GM19351 (cell line): ENCODE results near the gene VSTM2B.

ENCODE experiments used
- ATAC-seq: cut with Tn5 transposase; IDR thresholded peaks from one replicate; pipeline ENCODE4 v1.9.1; 2021; ENCODE audit warnings: mild to moderate bottlenecking, moderate library complexity; ENCODE audit not compliant: unreplicated experiment

Gene VSTM2B

GRCh38 chr19:29529646-29530539 lies 4.1 kb downstream of the VSTM2B start:
- no peak for ATAC-seq

DNA sequence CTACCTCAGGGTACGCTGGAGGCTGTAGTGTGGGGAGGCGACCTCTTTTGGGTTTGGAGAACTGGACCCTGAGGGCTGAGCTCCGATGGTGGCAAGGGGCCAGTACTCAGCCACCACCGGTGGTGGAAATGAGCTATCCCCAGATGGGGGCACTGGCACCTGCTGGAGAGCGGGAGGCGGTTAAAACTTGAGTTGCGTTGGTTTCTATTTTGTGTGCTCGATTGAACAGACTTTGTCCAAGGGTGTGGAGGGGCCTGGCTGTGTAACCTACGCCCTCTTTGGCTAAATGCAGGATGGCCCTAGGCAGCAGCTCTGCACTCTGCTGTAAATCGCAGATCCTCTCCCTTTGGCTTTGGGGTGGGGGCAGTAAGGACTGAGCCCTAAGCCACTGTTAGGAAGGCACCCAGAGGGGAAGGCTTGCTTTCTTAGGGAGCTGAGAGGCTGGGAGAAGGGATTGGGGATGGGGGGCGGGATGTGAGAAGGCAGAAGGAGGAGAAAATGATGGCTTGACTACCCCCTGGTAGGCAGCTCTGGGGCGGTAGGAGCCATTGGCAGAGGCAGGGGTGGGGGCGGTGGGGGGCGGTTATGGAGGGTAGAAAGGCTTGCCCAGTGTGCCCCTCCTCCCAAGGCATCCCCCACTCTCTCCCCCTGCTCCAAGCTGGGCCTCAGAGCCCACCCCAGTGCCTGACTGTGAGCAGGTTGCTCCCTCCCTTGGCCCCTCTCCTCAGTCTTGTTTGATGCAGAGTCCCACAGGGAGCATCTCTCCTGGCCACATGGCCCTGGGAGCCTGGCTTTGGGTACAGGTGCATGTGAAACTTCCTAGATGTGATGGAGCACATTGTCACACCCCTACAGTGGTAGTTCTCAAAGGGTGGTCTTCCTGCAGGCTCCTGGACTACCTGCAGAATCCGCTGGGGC lies 5.0 kb downstream of the VSTM2B start:
- ATAC-seq, result no peak

DNA sequence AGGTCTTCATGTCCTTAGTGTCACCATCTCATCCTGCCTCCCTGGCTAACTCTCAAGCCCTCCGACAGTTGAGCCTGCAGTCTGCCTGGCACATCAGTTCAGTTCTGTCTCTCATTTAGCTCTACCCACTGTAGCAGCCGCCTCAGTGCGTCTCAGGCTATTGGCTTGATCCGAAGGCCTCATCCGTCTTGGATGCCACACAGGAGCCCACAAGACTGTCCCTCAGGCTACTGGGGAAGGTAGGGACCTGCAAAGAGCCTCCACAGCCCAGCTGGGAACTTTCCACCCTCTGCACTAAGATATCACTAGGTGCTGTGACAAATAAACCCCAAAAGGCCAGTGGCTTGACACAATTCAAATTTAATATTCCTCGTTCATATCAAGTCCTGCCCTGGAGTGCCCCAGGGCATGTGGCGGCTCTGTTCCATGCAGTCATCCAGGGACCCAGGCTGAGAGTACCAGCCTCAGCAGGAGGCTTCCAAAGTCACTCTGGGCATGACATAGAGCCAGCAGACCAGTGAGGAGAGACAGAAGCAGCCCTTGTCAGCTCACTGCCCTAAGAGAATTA lies 5.7 kb downstream of the VSTM2B start:
- ATAC-seq, result no peak

DNA sequence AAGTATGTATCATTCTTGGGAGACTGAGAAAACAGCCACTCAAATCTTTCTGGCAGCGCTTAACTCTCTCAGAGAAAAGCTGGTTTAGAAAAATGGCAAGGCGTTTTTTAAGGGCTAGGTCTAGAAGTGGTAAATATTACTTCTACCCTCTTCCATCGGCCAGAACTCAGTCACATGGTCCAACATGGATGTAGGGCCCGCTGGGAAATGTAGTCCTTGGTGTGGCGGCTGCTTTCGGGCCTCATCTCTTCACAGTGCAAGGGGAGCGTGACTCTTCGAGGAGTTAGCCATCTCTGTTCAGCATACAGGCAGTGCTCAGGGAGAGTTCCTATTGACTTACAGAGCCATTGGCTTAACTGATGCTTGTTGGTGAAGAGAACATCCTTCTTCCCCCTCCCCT lies 6.3 kb downstream of the VSTM2B start:
- ATAC-seq, result no peak

DNA sequence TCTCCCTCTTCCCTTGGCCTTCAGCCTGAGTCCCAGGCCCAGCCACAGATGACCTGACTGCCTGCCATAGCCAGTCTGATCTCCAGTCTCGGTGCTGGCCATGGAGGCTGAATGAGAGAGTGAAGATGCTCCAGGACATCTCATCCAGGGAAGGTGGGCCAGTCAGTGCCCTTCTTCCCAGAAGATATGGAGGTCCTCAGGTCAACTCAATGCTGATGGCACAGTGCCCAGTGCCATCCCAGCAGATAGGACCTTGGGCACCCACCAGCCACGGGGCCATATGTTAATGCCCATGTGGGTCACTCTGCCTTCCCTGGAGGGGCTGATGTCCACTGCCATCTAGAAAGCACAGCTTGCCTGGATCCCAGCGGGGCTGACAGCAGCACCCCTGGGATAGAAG lies 7.2 kb downstream of the VSTM2B start:
- no peak for ATAC-seq

GRCh38 chr19:29533578-29534544 lies 8.1 kb downstream of the VSTM2B start:
- no peak for ATAC-seq

- ATAC-seq, result no peak
Measured at GRCh38 chr19:29535214-29535831, 9.5 kb downstream of the VSTM2B start.

DNA sequence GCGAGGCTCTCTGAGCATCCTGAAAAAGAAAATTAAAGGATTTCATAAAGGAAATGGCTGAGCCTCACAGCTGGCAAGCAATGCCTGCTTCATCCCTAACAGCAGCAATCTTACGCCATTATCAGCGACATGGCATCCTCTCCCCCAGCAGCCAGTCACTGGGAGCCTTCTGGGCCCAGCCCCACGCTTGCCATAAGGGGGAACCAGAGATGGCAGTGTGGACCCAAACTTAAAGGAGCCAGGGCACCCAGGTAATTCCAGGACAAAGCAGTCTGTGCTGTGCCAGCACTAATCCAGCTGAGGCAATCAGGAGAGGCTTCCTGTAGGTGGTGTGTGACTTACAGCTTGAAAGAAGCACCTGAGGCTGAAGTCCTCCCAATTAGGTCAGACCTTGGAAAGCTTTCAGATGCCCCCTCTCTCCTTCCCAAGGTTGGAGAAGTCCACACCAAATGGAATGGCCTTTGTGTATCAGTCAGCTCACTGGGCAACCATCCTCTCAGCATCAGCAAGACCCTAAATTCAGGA lies 10.3 kb downstream of the VSTM2B start:
- ATAC-seq, result no peak

DNA sequence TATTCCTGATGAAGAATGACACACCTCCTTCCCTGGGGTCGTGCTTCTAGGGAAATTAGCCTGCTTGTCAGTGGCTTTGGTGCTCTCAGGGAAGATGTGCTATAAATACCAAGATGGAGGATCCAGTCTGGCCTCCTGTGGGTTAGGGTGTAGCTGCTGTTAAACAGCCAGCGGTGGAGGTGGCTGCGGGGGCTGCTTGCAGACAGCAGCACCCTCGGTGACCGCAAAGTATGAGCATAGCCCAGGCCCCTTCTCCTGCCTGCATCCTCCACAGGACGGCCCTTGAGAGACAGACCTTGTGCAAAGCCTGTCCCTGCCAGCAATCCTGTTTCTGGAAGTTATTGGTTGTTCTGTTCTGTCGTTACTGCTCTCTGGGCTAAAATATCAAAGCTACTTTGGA lies 11.4 kb downstream of the VSTM2B start:
- ATAC-seq, result no peak

- ATAC-seq, result no peak
Measured at GRCh38 chr19:29537601-29538000, 11.8 kb downstream of the VSTM2B start.

DNA sequence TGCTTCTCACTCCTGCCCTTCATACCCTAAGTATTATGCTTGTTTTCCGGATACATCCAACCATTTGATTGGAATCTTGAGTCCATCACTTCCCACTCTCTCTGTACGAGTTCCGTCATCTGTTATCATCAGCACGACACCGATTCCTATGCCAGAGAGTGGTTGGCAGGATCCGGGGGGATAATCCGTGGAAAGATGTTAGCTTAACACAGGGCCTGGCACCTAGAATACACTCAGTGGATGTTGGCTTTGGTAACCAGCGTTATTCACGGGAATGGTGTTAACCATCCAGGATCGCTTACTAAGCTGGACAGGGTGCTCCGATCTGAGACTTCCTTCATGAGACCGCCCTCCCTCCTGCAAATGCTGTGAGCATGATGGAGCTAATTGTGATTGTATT lies 12.4 kb downstream of the VSTM2B start:
- no peak for ATAC-seq

DNA sequence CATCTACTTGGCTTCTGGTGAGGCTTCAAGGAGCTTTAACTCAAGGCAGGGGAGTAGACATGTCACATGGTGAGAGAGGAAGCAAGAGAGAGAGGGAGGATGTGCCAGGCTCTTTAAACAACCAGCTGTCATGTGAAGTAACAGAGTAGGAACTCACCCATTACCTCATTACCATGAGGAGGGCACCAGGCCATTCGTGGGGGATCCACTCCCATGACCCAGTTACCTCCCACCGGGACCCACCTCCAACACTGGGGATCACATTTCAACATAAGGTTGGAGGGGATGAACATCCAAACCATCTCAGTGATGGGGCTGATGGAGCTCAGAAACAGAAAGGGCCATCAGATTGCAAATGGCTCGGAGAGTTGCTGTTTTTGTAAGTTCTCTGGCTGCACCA lies 12.9 kb downstream of the VSTM2B start:
- ATAC-seq, result no peak

- ATAC-seq, result no peak
Measured at GRCh38 chr19:29539131-29539530, 13.3 kb downstream of the VSTM2B start.

DNA sequence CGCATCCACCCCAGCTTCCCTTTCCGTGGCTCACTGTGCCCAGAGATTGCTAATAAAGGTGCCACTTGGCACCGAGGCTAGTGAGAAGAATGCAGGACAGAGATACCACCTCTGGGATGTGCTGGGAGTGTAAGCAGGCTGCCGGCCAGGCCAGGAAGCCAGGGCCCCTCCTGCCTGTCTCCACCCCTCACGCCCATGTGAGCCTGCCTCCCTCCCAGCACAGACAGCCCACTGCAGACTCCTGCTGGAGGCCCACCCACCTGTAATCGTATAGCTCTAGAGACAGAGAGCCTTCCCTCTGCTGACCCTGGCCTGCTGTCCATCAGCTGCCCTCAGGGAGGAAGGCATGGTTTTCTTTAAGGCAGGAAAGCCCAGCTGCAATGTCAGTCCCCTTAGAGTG lies 13.9 kb downstream of the VSTM2B start:
- ATAC-seq, result no peak

- ATAC-seq, result no peak
Measured at GRCh38 chr19:29540114-29540513, 14.3 kb downstream of the VSTM2B start.

DNA sequence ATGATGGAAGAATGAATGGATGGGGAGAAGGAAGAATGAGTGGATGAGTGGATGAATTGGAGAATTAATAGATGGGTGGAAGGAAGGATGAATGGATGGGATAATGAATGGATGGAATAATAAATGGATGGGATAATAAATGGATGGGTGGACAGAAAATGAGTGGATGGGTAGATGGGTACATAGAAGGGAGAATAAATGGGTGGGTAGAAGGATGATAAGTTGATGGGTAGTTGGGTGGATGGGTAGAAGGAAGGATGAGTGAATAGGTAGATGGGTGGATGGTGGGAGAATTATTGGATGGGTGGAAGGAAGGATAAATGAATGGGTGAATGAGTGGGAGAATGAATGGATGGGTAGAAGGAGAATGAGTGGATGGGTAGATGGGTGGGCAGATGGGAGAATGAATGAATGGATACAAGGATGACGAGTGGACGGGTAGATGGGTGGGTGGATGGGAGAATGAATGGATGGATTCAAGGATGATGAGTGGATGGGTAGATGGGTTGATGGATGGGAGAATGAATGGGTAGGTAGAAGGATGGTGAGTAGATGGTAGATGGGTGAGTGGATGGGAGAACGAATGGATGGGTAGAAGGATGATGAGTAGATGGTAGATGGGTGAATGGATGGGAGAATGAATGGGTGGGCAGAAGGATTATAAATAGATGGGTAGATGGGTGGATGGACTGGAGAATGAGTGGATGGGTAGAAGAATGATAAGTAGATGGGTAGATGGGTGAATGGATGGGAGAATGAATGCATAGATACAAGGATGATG lies 15.9 kb downstream of the VSTM2B start:
- no peak for ATAC-seq

DNA sequence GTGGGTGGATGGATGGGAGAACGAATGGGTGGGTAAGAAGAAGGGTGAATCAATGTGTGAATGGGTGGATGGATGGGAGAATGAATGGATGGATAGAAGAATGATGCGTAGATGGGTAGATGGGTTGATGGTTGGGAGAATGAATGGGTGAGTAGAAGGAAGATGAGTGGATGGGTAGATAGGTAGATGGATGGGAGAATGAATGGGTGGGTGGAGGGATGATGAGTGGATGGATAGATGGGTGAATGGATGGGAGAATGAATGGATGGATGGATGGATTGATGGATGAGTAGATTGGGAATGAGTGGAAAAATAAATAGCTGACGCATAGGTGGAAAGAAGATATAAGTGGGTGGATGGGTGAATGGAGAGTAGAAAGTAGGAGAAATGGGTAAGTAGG lies 16.5 kb downstream of the VSTM2B start:
- no peak for ATAC-seq

DNA sequence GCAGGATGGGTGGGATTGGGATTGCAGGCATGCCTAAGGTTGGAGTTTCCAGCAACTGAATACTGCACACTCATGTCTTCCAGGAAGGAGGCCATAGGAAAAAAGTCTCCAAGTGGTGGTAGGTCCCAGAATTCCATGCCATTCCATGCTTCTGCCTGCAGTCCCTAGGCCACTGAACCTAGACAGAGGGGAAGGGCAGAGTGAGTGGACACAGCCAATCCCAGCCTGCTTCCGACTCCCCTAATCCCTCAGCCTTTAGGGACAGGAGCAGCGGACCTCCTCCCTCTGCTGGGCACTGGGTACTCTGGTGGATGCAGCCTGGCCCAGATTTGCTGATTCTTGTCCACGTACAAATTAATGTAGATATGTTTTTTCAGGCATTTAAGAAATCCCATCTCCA lies 17.0 kb downstream of the VSTM2B start:
- no peak for ATAC-seq

DNA sequence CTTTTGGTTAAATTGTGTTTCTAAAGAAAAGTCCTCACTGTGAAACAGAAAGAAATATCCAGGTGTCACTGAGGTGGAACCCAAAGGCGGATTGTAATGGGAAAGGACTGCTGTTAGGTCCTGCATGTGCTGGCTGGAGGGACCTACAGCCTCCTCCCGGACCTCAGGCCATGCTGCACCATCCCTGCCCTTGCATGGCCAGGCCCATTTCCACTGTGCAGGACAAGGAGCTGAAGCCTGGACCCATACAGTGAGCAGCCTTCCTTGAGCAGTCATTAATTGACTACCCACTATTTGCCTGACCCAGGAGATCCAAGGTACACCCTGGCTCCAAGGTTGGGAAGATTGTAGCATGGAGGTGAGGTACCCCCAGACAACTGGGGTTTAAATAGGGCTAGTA lies 17.6 kb downstream of the VSTM2B start:
- ATAC-seq, result no peak
